ENCODE data around the gene DSC2.

DNA sequence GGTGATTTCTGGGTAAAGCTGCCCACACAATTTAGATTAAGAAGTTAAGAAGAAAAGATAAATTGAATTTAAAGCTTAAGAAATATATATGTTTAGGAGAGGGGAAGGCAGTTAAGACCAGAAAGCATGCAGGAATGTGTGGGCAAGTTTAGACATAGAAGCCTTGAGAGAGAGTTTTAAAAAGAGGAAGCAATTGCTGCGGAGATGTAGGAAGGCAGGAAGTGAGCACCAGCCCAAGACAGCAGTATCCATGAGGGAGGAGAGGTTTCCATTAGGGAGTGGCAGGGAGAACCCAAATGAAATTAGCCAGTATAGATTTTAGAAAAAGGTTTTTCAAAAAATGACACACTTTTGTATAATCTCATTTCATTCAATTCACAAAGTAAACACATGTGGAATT is 24.3 kb downstream of the DSC2 start:
- TF ChIP-seq, protein P1, sequence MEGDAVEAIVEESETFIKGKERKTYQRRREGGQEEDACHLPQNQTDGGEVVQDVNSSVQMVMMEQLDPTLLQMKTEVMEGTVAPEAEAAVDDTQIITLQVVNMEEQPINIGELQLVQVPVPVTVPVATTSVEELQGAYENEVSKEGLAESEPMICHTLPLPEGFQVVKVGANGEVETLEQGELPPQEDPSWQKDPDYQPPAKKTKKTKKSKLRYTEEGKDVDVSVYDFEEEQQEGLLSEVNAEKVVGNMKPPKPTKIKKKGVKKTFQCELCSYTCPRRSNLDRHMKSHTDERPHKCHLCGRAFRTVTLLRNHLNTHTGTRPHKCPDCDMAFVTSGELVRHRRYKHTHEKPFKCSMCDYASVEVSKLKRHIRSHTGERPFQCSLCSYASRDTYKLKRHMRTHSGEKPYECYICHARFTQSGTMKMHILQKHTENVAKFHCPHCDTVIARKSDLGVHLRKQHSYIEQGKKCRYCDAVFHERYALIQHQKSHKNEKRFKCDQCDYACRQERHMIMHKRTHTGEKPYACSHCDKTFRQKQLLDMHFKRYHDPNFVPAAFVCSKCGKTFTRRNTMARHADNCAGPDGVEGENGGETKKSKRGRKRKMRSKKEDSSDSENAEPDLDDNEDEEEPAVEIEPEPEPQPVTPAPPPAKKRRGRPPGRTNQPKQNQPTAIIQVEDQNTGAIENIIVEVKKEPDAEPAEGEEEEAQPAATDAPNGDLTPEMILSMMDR (IDR thresholded peaks at IDR 0.05): no peak
- TF ChIP-seq EZH2 (IDR thresholded peaks at IDR 0.05; ENCODE audit: borderline replicate concordance, insufficient read depth, low read depth, low read length, poor library complexity, severe bottlenecking): no peak
